A673 (cell line): ENCODE results near the gene HUS1B. TPM values are rescaled to one million over a fixed set of nuclear protein-coding genes. Genes with fewer than 3 reads are reported as not detected.

ENCODE experiments used
- BruUV-seq: library from RNA; stranded (reverse); fragments of 400-500 nt; replicated peaks from 2 replicates; lab custom pipeline; 2021; lab: Mats Ljungman, UMichigan
- CTCF ChIA-PET: fragments of 300-600 bp; sonication (Branson Sonifier 250); formaldehyde crosslinking; loops from one replicate; lab custom pipeline; 2022; ENCODE audit warnings: antibody characterized with exemption; lab: Charles Lee
- POLR2A ChIA-PET: fragments of 300-600 bp; sonication (Branson Sonifier 250); formaldehyde crosslinking; loops from one replicate; lab custom pipeline; 2022; ENCODE audit warnings: antibody characterized with exemption; ENCODE audit not compliant: low non-redundant PET; lab: Charles Lee
- DNase-seq: peaks from one replicate; pipeline ENCODE4 v3.0.0-alpha.2; 2015; ENCODE audit warnings: low spot score
- H3K27ac ChIP-seq: fragments of 200-600 bp; sonication (generic); 2 replicates; pipeline ENCODE4 v1.5.1; 2016; ENCODE audit warnings: mixed run types, low read depth, mild to moderate bottlenecking, mixed read lengths, antibody characterized with exemption, low read length; ENCODE audit not compliant: poor library complexity, severe bottlenecking
- H3K27me3 ChIP-seq: fragments of 200-600 bp; sonication (generic); replicated peaks from 2 replicates; pipeline ENCODE4 v1.6.1; 2017; ENCODE audit warnings: mixed run types, low read depth, mild to moderate bottlenecking, mixed read lengths, antibody characterized with exemption, low read length; ENCODE audit not compliant: insufficient read depth, poor library complexity
- H3K36me3 ChIP-seq: fragments of 200-600 bp; sonication (generic); 2 replicates; pipeline ENCODE4 v1.6.1; 2016; ENCODE audit warnings: mixed run types, mild to moderate bottlenecking, mixed read lengths, antibody characterized with exemption, low read length; ENCODE audit not compliant: insufficient read depth, poor library complexity, severe bottlenecking
- H3K4me1 ChIP-seq: fragments of 200-600 bp; sonication (generic); 2 replicates; pipeline ENCODE4 v1.6.1; 2017; ENCODE audit warnings: mixed run types, mild to moderate bottlenecking, mixed read lengths, antibody characterized with exemption, low read length; ENCODE audit not compliant: insufficient read depth, poor library complexity, severe bottlenecking
- H3K4me3 ChIP-seq: fragments of 200-600 bp; sonication (generic); 2 replicates; pipeline ENCODE4 v1.5.1; 2016; ENCODE audit warnings: low read depth, mixed run types, mild to moderate bottlenecking, mixed read lengths, low read length; ENCODE audit not compliant: poor library complexity, severe bottlenecking
- H3K9me3 ChIP-seq: fragments of 200-600 bp; sonication (generic); 2 replicates; pipeline ENCODE4 v1.6.1; 2016; ENCODE audit warnings: mixed run types, low read depth, mild to moderate bottlenecking, mixed read lengths, antibody characterized with exemption, low read length; ENCODE audit not compliant: poor library complexity, severe bottlenecking
- EZH2 ChIP-seq: fragments of 200-600 bp; sonication (generic); IDR thresholded peaks from 2 replicates; pipeline ENCODE4 v1.6.1; 2017; ENCODE audit warnings: borderline replicate concordance, low read depth, mild to moderate bottlenecking, mixed read lengths, antibody characterized with exemption, low read length; ENCODE audit not compliant: poor library complexity, severe bottlenecking
- intact Hi-C: fragments of 100-400 bp; cut with micrococcal nuclease; formaldehyde crosslinking; loops from one replicate; pipeline ENCODE4 v1.10.0; 2022; ENCODE audit not compliant: unreplicated experiment
- total RNA-seq: library from RNA; stranded (reverse); gene quantifications from 2 replicates; pipeline ENCODE4 v1.2.3, GENCODE V29; 2021
- TF ChIP-seq, protein P1 (sequence below): fragments of 300-800, 200-600 bp; sonication (generic); conservative IDR thresholded peaks from 2 replicates; pipeline ENCODE4 v1.5.1; 2017; ENCODE audit warnings: low read depth, mild to moderate bottlenecking, antibody characterized with exemption, low read length, moderate library complexity, mixed read lengths

The HUS1B gene
- total RNA-seq, 1 experiment from 2014 or later: 0.88 TPM

- TF ChIP-seq EZH2: no peak
- TF ChIP-seq, protein P1, sequence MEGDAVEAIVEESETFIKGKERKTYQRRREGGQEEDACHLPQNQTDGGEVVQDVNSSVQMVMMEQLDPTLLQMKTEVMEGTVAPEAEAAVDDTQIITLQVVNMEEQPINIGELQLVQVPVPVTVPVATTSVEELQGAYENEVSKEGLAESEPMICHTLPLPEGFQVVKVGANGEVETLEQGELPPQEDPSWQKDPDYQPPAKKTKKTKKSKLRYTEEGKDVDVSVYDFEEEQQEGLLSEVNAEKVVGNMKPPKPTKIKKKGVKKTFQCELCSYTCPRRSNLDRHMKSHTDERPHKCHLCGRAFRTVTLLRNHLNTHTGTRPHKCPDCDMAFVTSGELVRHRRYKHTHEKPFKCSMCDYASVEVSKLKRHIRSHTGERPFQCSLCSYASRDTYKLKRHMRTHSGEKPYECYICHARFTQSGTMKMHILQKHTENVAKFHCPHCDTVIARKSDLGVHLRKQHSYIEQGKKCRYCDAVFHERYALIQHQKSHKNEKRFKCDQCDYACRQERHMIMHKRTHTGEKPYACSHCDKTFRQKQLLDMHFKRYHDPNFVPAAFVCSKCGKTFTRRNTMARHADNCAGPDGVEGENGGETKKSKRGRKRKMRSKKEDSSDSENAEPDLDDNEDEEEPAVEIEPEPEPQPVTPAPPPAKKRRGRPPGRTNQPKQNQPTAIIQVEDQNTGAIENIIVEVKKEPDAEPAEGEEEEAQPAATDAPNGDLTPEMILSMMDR: no peak
- Histone ChIP-seq H3K4me1 (no peaks in the 10 kb centered on the region), H3K27me3 (peaks cover 48% of the 10 kb centered on the region), H3K36me3 (no peaks in the 10 kb centered on the region), H3K27ac (no peak overlapping the region), H3K9me3 (no peaks in the 10 kb centered on the region), H3K4me3 (no peak overlapping the region)
- DNase-seq: no peak
- ChIA-PET POLR2A (no interaction called here), CTCF (no interaction called here)
- no TSS peak for BruUV-seq
- intact Hi-C loops: no loop called here
Observed at GRCh38 chr6:704046-704445, 47.1 kb upstream of the HUS1B start.

GRCh38 chr6:703552-703951 is 46.7 kb upstream of the HUS1B start:
- POLR2A ChIA-PET: no interaction called here
- Histone ChIP-seq H3K9me3 (no peaks in the 10 kb centered on the region), H3K4me3 (no peak overlapping the region), H3K4me1 (no peaks in the 10 kb centered on the region), H3K36me3 (no peaks in the 10 kb centered on the region), H3K27me3 (peaks cover 45% of the 10 kb centered on the region), H3K27ac (no peak overlapping the region)
- TF ChIP-seq, protein P1: no peak
- no peak for TF ChIP-seq EZH2
- no TSS peak for BruUV-seq
- DNase-seq: no peak
- CTCF ChIA-PET: no interaction called here
- intact Hi-C loops: no loop called here

DNA sequence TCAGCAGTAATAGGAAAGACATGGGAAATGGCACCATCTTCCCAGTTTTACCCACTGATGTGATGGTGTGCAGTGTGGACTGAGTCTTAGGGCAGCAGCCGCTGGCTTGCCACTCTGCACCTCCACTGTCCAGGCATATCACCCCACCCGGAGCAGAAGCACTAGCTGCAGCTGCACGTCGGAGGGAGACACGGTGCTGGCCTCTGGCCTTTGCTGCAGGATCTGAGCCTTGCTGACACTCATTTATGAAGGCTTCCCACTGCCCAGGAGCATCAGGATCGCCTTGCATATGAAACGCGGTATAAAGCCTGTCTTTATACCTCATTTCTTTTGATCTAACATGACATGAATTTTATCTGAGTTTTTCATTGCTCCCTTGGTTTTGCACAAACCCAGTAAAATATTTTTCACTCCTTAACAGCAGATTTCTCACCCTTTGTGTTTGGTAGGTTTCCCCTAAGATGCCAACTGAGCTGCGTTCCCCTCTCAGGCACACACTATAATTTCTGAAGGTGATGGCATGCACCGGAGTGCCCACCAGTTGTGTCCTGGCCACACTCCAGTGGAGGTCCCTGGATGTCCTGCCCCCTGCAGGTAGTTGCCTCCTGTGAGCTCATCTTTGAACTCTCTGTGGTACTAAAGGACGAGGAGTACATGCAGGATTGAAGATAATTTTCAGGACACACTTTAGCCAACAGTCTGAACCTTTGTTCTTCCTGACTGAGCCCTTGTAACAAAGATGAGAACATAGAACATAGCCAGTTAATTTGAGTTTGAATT is 45.0 kb upstream of the HUS1B start:
- Histone ChIP-seq H3K36me3 (no peaks in the 10 kb centered on the region), H3K9me3 (no peaks in the 10 kb centered on the region), H3K27ac (no peak overlapping the region), H3K27me3 (peaks cover 41% of the 10 kb centered on the region), H3K4me1 (no peaks in the 10 kb centered on the region), H3K4me3 (no peak overlapping the region)
- no peak for DNase-seq
- TF ChIP-seq, protein P1: no peak
- no TSS peak for BruUV-seq
- POLR2A ChIA-PET: no interaction called here
- intact Hi-C loops: no loop called here
- CTCF ChIA-PET: no interaction called here
